K562 (cell line): ENCODE results near the gene DGKB. TPM values are rescaled to one million over a fixed set of nuclear protein-coding genes. Genes with fewer than 3 reads are reported as not detected.

Experiments
- ARID1B ChIP-seq: fragments of 450-650 bp; IDR thresholded peaks from 2 replicates; pipeline ENCODE4 v1.6.1; 2016; ENCODE audit warnings: antibody characterized with exemption, mild to moderate bottlenecking, inconsistent platforms
- CBFA2T2 ChIP-seq: fragments of 450-650 bp; conservative IDR thresholded peaks from 2 replicates; pipeline ENCODE4 v1.6.1; 2017; ENCODE audit warnings: mild to moderate bottlenecking
- GABPB2 ChIP-seq: fragments of 250-450 bp; sonication (Bioruptor Pico); conservative IDR thresholded peaks from 2 replicates; pipeline ENCODE4 v1.5.1; 2021; ENCODE audit warnings: mild to moderate bottlenecking
- GATAD2A ChIP-seq: fragments of 450-650 bp; IDR thresholded peaks from 2 replicates; pipeline ENCODE4 v1.6.1; 2017
- HDAC8 ChIP-seq: fragments of 450-650 bp; IDR thresholded peaks from 2 replicates; pipeline ENCODE4 v1.6.1; 2016; ENCODE audit warnings: mild to moderate bottlenecking, missing genetic modification characterization, moderate library complexity, missing compliant biosample characterization
- KDM2B ChIP-seq: fragments of 250-450 bp; sonication (Bioruptor Pico); IDR thresholded peaks from 2 replicates; pipeline ENCODE4 v1.8.0; 2021; ENCODE audit warnings: mild to moderate bottlenecking, moderate library complexity
- PRMT5 ChIP-seq: sonication (generic); formaldehyde crosslinking; IDR thresholded peaks from 2 replicates; pipeline ENCODE4 v1.5.0; 2020; ENCODE audit warnings: missing genetic modification reagents
- ZNF696 ChIP-seq: fragments of 250-450 bp; sonication (Bioruptor Pico); conservative IDR thresholded peaks from 2 replicates; pipeline ENCODE4 v1.4.0; 2020; ENCODE audit warnings: mild to moderate bottlenecking, moderate library complexity
- polyA plus RNA-seq, 8 experiments: library from polyadenylated mRNA; depleted of rRNA in 4 of 8; stranded (reverse) in 5 of 8; unstranded in 3 of 8; fragments of >200 nt; fragmentation: Nextera tagmentation in 2 of 8; fragmentation: Illumina TruSeq in 1 of 8; extraction: Ambion mirVana in 2 of 8; extraction: Trizol in 1 of 8; gene quantifications; 2 replicates each; pipeline versions ENCODE4 v1.2.1 to v1.2.3, GENCODE V29; 2011 to 2014; ENCODE audit warnings: inconsistent platforms in 1 of 8, missing spikeins in 1 of 8
- total RNA-seq, 7 experiments: library from RNA; depleted of rRNA in 6 of 7; stranded (reverse); fragments of >200 nt in 6 of 7; fragmentation: Illumina TruSeq in 2 of 7; extraction: Trizol in 2 of 7; gene quantifications; 2 replicates each; pipeline versions ENCODE4 v1.2.1 to v1.2.3, GENCODE V29; 2011 to 2021; ENCODE audit warnings: low replicate concordance in 1 of 7
- TF ChIP-seq, protein P1 (sequence below): sonication (generic); formaldehyde crosslinking; IDR thresholded peaks from 2 replicates; pipeline ENCODE4 v1.8.0; 2022; ENCODE audit warnings: mild to moderate bottlenecking, missing genetic modification reagents
- TF ChIP-seq, protein P2 (sequence below): sonication (generic); formaldehyde crosslinking; IDR thresholded peaks from 2 replicates; pipeline ENCODE4 v1.8.1; 2022; ENCODE audit warnings: missing genetic modification reagents
- TF ChIP-seq, protein P3 (sequence below): fragments of 450-650 bp; IDR thresholded peaks from 2 replicates; pipeline ENCODE4 v1.6.1; 2016; ENCODE audit warnings: low read depth, mild to moderate bottlenecking, moderate library complexity

Gene DGKB
- total and polyA plus RNA-seq, 9 of the 15 experiments (the other 6 are each of a cell fraction or from before 2014, with no cell fraction given), result 0.01 TPM; not detected in 8

DNA sequence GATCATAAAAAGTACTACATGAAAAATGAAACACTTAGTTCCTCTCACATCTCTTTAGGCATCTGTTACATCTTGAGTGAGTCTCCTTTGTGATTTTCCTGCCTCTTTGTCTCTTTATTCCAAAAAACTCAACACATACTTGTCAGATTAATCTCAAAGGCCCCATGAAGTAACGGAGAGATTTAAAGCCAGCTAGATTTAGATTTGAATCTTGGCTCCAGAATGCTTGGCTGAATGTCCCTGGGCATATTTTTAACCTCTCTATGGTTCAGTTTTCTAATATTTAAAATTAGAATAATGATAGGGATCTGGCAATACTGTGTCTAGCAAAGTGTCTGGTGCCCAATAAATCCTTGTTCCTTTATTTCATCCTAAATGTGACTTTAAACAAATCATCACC is 140.0 kb downstream of the DGKB start (continued):
- TF ChIP-seq, protein P1, sequence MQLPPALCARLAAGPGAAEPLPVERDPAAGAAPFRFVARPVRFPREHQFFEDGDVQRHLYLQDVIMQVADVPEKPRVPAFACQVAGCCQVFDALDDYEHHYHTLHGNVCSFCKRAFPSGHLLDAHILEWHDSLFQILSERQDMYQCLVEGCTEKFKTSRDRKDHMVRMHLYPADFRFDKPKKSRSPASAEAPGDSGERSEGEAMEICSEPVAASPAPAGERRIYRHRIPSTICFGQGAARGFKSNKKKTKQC, result no peak
- TF ChIP-seq, protein P2, sequence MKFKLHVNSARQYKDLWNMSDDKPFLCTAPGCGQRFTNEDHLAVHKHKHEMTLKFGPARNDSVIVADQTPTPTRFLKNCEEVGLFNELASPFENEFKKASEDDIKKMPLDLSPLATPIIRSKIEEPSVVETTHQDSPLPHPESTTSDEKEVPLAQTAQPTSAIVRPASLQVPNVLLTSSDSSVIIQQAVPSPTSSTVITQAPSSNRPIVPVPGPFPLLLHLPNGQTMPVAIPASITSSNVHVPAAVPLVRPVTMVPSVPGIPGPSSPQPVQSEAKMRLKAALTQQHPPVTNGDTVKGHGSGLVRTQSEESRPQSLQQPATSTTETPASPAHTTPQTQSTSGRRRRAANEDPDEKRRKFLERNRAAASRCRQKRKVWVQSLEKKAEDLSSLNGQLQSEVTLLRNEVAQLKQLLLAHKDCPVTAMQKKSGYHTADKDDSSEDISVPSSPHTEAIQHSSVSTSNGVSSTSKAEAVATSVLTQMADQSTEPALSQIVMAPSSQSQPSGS (CRISPR knock-in tag), result no peak
- no peak for TF ChIP-seq GATAD2A
- TF ChIP-seq ZNF696, result no peak
- TF ChIP-seq PRMT5 (CRISPR knock-in tag), result no peak
- TF ChIP-seq, protein P3, sequence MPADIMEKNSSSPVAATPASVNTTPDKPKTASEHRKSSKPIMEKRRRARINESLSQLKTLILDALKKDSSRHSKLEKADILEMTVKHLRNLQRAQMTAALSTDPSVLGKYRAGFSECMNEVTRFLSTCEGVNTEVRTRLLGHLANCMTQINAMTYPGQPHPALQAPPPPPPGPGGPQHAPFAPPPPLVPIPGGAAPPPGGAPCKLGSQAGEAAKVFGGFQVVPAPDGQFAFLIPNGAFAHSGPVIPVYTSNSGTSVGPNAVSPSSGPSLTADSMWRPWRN, result no peak
- TF ChIP-seq GABPB2 (CRISPR knock-in tag), result no peak
- TF ChIP-seq HDAC8 (tag), result no peak
- TF ChIP-seq CBFA2T2, result no peak
- no peak for TF ChIP-seq ARID1B
- TF ChIP-seq KDM2B (CRISPR knock-in tag), result no peak
